Stromal cell of bone marrow (primary cell): ENCODE measurements around the gene ZBTB16.

Experiments
- DNase-seq: peaks from one replicate; pipeline ENCODE4 v3.0.0-alpha.2; 2012; ENCODE audit warnings: low read depth

ZBTB16 gene

DNA sequence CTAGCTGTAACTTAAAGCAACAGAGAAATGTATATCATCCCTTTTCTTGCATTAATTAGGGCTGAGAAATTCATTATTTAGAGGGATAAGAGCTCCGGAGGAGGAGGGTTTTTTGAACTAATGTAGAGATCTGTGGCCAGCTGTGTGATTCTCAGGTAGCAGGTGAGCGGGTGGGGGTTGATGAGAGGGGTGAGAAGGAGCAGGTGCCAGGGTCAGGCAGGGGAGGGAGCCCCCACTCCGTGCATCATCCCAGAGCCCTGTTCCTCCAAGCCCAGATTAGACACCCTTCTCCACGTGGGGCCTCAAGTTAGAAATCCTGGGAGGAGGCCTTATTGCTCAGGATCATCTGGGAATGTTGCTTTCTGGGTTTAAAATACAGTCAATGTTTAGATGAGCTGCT lies 24.9 kb downstream of the ZBTB16 start:
- DNase-seq = no peak

- DNase-seq = no peak
Observed at GRCh38 chr11:114085965-114086793, 26.7 kb downstream of the ZBTB16 start.

GRCh38 chr11:114087025-114087424 lies 27.5 kb downstream of the ZBTB16 start:
- no peak for DNase-seq

DNA sequence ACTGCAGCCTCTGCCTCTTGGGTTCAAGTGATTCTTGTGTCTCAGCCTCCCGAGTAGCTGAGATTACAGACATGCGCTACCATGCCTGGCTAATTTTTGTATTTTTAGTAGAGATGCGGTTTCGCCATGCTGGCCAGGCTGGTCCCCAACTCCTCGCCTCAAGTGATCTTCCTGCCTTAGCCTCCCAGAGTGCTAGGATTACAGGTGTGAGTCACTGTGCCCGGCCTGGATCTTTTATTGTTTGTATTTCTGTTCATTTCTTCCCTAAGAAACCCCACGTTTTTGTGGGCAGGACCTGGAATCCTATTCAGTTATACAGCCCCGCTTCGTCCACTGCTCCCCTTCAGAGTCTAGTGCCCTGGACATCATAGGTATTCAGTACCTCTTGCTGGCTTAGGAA lies 28.7 kb downstream of the ZBTB16 start:
- no peak for DNase-seq

DNA sequence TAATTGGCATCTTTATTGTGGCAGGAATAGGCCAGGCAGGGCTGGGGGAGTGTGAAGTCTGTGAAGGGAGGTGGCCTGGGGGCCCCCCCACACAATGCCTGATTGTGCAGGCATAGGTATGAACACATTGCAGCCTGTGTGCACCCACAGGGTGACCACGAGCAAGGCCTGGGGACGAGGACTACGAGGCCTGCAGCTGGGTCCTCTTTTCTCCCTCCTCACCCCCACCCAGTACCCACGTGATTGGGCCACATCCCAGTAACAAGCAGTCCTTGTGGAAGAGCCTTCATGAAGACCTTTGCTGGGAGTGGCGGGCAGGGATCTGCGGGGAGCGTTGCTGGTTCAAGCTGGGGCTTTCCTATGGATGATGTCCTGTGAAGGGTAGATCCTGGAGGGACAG lies 29.3 kb downstream of the ZBTB16 start:
- no peak for DNase-seq

DNA sequence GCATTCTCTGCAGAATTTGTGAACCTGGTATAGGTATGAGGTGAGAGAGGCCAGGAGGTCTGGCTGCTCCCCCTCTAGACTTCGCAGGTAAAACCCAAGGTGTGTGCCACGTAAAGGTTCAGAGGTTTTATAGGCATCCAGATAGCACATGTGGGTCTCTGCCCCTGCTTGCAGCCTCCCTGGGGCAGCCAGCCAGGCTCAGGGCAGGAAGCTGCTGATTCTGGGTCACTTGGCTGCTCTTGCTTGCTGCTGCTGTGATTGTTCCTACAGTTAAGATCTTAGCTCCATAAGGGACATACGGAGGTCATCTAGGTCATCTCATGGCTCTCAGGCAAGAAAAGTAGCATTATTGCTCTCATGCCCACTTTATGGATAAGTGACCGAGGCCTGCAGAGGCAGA lies 30.2 kb downstream of the ZBTB16 start:
- DNase-seq = no peak

DNA sequence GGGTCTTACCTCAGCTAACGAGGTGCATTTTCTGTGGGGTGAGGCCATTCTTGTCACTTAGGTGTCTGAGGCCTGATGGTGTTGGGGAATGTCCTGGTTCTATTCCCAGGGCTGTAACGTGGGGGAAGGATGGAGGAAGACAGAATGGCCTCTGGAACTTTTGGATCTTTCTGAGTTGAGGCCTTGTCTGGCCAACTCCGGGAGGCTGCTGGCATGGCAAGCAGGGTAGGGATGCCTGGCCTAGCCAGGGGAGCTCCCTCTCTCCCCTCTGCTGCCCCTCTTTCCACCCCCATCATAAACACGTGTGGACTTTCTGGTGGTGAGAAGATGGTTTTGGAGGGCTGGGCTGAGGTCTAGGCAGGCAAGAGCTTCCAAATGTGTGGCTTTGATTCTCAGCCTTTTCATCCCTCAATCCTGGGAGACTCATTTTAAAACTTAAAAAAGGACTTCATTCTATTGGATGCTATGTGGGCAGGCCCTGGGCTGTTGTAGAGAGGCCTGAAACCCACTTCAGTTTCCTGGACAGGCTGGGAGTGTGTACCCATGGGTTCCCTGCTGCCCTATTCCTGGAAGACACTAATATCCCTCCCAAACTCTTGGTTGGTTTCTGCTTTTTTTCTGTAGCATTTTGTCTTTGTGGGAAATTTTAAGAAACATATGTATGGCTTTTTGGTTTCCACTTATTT lies 30.9 kb downstream of the ZBTB16 start:
- DNase-seq = no peak

- DNase-seq = no peak
Observed at GRCh38 chr11:114090976-114091375, 31.5 kb downstream of the ZBTB16 start.

- DNase-seq = no peak
Observed at GRCh38 chr11:114091516-114092397, 32.2 kb downstream of the ZBTB16 start.

DNA sequence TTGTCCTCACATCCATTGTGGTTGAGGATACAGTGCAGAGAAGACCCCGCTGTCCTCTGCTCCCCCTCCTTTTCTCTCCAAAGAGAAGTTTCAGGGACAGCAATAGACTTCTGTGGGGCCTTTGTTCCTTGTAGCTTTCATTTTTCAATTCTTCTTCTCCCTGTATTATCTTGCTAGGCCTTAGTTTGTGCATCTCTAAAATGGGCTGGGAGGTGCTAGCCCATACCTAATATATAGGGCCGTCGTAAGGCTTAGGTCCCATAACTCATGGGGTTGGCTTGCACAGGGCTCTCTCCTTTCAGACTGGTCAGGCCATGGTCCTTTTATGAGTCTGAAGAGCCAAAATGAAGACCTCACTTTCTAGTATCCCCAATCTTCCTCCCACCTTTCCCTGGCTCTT lies 33.0 kb downstream of the ZBTB16 start:
- no peak for DNase-seq

DNA sequence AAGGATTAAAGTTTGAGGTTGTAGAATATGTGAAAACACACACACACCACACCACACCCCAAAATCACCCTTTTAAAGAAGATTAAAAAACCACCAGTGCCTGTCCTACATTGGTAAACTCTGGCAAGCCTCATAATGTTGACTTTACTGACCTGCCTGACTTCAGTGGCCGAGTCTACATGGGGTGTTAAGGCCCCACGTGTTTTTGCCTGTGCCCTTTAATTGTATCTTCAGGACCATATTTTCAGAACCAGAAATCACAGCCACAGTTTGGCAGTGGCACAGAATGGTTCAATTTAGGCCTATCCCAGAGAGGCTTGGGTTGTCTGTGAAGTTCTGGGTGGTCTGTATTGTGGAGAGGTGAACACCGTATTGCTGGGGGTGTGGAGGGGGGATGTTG lies 33.4 kb downstream of the ZBTB16 start:
- DNase-seq = no peak

- DNase-seq = no peak
Observed at GRCh38 chr11:114094516-114094915, 35.0 kb downstream of the ZBTB16 start.

DNA sequence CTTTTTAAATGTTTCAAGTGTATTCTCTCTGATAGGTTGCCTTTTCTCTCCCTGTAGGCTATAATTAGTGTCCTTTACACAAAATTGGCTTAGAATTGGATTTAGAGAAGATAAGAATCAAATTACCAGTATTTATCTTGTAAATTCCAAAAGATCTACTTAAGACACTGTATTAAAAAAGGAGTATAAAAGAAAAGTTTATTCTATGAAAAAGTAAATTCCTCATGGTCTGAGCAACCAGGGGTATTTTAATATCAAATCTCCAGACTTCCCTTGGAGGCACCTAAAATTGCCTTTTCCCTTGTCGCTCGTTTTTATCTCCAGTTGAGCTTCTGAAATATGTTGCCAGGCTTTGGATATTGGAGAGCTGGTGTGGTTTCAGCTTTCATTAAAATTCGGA lies 36.4 kb downstream of the ZBTB16 start:
- DNase-seq = no peak

- DNase-seq = no peak
Observed at GRCh38 chr11:114097832-114098231, 38.3 kb downstream of the ZBTB16 start.

- no peak for DNase-seq
Observed at GRCh38 chr11:114098927-114099326, 39.4 kb downstream of the ZBTB16 start.

- no peak for DNase-seq
Observed at GRCh38 chr11:114099392-114100178, 40.1 kb downstream of the ZBTB16 start.

GRCh38 chr11:114102993-114103896 lies 43.7 kb downstream of the ZBTB16 start:
- DNase-seq = no peak

- DNase-seq = no peak
Observed at GRCh38 chr11:114105611-114106010, 46.1 kb downstream of the ZBTB16 start.

DNA sequence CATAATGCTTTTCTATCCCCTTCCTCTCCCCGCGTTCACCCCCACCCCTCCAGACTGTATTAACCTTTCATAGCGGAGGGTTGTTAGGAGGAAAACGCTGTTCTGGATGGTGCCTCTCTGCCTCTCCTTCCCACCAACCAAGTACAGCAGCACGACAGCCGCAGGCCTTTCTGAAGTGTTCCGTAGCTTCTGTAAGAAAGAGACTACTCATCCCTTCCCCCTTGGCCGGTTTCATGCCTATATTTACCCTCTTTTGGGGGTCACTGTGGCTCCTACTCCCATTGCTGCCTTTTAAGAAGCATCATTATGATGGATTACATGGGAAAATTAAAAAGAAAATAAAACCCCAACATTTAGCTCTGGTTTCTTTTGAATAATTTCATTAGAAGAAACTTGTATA lies 46.5 kb downstream of the ZBTB16 start:
- DNase-seq = no peak

DNA sequence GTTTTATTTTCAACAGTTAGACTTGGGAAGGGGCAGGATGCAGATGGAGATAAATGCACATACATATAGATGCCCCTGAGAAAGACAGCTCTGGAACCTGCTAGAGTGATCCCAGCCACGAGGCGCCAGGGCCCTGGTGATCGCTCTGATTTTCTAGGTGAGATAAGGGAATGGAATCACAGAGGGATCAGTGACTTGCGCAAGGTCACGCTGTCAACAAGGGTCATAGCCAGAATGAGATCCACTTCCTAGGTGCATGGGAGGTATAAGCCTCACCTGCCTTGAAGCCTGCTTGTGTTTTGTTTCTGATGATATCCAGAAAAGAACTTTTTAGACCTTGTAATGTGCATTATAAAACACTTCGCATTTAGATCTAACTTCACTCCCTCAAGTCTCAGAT lies 47.5 kb downstream of the ZBTB16 start:
- no peak for DNase-seq
